Stimulated activated naive CD4-positive, alpha-beta T cell treated with Interleukin-2 at 50 U/mL for 16 hours (primary cell): ENCODE data around the gene PTPN14.

ENCODE experiments used
- DNase-seq: peaks from one replicate; lab custom pipeline; 2025; lab: John Stamatoyannopoulos, UW

Gene PTPN14

DNA sequence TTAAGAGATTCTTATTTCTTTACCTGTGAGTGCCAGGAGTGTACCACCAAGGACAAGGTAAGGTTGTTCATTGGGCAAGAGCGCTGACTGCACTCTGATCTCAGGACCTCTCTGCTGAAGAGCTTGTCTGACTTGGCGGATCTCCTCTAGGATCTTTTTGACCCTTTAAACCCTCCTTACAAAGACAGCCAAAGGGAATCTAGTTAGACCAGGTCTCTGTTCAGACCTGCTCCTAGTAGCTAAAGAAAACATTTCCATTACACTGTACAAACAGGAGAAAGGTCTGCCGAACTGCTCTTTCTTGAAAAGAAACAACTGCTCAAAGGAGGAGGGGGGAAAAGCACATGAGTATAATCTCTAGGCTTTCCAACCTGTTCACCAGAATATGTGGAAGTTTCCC, 221.2 kb downstream of the PTPN14 start:
- DNase-seq = no peak

DNA sequence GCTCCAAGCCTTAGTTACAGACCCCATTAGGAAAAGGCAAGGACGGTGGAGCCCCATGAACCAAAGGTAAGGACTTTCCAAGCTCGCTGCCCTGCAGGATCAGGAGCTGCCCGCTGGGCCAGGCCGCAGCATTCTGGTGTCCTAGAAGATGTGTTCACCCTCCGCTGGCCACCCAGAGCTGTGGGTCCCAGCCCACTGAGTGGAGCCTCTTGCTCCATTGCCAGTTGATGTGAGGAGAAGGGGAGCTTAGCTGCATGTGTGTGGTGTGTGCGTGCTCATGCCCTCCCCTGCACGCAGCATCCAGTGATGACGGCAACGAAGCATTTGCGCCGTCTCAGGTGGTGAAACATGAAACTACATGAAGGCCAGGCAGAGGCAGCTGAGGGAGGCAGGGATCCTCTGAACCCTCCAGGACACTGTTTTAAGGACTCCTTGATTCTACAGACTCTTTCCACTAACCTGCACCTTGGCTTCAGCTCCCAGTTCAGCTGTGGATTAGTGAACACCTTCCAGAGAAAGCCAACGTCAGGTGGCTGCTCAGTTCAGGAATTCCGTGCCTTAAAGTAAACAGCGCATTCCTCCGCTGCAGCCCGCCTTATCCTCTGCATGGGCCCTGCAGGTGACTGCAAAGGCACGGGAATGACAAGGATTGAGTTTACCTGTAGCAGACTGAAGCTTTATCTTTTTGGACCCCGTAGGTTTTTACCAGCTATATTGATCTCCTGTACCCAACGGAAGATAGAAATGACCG, 221.8 kb downstream of the PTPN14 start:
- DNase-seq = no peak

DNA sequence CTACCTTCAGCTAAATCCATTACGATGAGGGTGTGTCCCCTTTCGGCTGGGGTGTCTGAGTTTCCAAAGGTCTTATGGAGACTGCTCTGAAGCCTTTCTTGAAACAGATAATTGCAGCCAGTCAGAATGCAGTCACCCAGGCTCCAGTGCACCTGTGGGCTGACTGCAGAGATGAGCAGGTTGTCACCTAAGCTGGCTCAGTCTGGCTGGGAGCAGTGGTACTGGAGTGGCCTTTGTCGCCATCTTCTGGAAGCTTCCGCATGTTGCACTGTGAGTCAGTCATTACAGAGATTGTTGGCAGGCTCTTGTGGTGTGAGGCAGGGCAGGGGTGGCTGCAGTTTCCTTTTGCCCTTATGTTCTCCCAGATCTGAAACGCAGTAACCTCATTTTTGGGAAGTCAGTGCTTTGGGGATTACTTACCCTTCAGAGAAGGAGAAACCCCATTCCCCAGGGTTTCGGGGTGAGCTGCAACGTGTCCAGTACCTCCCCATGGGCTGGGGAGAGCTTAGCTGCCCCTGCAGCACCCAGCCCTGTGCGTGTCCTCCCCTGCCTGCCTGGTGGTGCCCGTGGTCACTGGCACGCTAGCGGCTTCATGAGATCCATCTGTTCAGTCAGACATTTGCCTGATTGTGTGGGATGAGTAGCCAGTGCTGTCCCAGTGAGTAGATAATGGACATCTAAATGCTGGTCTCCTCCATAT, 222.5 kb downstream of the PTPN14 start:
- peak; percentile 60 for DNase-seq

DNA sequence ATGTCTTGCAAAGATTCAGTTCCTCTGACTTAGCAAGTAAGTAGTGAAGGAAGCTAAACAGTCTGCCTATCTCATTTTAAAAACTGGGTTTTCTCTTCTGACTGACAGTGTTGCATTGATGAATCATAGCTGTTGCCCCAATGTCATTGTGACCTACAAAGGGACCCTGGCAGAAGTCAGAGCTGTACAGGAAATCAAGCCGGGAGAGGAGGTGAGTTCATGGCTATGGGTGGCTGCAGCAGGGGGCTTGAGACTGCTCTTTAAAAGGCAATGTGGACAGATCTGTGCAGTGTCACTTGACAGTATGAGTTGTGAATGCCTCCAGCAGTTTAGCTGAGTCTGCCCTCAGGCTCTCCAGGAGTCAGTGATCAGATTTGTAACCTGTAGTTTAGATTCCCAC, 223.9 kb downstream of the PTPN14 start:
- DNase-seq = no peak

DNA sequence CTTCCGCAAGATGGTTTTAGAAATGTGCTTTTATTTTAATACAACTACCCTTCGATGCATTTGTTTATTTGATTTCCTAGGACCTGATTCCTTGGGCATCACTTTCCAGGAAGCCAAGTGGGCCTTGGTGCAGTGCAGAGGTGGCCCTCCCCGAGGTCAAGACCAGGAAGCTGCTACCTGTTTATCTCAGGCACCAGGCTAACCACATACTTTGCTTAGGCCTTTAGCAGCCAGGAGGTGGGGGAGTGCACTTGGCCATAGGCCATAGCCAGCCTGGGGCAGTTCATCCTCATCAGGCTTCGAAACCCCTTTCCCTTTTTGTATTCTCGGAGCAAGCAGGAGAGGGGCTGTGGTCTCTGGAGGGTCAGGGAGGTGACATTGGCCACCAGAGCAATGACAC, 225.0 kb downstream of the PTPN14 start:
- DNase-seq = no peak

DNA sequence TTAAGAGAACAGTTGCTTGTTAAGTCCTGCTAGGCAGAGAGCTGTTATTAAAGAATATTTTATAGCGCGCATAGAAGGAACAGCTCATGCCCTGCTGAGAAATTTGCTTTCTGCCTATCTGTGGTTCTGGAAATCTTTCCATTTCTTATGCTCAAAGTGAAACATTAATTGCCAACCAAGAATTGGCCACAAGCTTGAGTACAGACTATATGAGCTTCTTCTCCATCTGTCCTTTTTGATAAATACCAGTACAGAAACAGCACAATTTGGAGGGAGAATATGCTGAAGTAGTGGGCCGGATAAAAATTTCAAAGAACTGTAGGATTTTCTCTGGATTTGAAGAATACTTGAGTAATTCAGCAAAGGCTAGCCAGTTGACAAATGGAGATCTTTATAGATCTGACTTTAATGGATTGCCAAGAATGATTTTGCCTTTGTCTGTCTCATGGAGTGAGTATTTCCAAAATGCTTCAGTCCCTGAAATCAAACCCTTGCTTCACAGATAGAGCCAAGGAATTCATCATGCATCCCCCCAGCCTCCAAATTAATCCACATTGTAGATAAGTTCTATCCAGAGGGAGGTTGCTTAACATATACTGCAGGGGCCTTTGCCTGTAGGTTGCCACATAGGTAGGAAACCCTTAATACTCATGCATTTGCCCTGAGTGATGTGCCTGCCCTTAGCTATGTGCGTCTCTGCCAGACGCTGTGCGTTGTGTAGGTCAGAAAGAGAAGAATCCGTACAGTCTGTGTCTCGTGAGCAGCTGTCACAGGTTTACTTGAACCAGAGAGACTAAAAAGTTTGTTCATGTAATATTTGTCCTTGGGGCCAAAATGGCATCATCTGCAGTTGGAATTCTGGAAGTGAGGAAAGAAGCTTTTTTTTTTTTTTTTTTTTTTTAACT, 226.3 kb downstream of the PTPN14 start:
- DNase-seq = no peak

DNA sequence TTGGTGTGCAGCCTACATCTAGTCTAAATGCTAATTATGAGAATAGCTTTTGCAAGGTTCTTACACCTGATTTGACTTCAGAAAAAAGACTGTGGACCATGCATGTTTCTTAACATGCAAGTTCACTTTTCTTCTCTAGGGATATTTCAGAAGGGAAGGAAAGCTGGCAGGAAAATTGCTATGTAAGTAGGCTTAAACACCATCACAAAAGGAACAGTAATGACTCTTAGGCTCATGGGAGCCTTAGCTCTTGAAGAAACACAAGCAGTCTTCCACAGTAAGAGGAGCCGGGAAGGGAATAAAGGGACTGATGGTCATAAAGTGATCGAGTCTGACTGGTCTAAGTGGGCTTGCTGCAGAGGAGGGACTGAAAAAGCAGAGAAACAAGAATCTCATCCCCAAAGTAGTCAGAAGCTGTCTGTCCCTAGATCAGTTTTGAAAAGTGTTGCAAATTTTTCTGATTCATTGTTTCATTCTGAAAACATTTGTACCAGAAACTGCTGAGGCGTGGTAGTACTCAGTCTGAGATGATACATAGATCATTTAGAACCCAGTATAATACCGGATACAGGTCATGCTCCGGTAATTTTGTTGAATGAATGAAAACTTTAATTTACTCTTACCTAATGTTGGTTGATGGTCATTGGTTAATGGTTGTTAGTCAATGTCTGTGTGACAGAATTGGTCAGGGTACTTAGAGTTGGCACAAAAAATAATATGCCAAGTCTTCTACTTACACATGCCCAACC, 229.5 kb downstream of the PTPN14 start:
- no peak for DNase-seq

DNA sequence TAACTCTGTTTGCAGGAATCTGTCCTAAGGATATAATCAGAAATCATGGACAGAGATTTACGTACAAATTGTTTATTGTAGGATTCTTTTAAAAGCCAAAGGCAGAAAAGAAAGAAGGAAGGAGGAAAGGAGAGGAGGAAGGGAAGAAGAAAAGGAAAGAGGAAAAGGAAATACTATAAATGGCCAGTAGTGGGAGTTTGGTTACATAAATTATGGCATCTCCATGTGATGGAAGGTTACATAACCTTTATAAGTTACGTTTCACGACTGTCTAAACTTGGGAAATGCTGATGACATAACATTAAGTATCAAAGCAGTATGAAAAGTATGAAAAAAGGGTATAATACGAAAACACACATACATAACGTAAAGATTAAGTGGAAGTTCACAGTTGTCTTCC, 231.5 kb downstream of the PTPN14 start:
- DNase-seq = no peak

DNA sequence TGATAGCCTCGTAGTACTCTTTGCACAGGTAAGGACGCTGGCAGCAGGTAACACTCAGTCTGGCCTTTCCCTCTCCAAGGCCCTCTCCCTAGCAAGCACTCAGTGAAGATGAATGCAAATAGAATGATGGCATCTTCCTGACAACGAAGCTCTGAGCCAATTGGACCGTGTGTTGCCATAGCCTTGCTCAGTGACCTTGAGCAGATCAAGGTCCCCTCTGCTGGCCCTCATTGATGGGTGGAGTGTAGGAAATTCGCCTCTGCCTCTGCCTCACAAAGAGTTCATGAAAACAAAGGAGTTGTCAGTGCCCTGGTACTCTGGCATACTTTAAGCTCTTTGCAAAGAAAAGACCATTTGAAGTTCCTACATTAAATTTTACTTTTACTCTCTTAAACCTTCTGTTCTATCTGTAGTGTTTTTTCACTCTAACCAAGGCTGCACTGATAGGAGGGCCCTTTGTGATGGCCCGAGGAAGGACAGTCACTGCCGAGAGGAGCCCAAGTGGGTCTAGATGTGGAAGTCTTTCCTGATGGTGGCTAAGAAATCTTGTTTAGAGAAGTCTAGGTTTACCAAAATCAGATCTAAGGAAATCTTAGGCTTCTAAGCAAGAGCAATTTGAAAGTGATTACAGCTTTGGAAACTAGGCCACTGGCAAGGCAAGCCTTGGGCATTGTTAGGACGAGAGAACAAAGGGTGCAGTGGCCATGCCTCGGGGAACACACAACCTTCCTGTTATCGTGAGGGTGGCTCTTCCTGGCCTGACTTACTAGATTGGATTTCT, 232.3 kb downstream of the PTPN14 start:
- no peak for DNase-seq

DNA sequence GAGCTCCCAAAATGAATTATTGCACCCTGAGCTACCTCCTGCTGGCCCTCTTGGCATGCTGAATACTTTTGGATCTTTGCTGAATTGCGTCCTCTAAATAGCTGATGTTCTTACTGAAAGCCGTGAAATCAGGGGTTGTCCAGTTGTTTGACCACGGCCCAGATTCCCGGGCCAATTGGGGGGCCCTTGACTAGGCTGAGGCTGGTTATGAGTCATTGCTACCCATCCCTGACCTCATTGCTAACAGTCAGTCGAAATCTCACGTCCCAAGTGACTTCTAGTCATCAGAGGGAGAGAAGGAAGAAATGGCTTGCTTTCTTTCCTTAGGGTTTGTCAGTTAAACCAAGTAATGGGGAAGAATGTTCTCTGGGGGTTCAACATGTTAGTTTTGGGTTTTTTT, 233.0 kb downstream of the PTPN14 start:
- no peak for DNase-seq

DNA sequence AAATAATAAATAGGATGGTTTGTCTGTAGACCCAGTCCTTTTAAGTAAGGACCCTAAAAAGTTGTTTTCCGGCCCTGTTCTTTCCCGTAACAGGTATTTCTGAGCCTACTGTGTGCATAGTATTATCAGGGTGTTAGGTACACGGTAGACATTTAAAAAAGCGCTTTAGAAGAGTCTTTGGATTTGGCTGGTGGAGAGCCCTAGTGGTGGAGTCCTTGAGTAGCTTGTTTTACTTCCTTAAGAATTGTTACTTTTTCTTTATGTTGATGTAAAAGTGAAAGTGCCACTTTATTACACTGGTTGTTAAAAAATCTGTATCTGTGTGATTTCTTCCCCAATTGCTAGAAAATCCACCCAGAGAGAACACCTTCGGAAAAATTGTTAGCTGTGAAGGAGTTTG, 233.7 kb downstream of the PTPN14 start:
- DNase-seq = no peak

DNA sequence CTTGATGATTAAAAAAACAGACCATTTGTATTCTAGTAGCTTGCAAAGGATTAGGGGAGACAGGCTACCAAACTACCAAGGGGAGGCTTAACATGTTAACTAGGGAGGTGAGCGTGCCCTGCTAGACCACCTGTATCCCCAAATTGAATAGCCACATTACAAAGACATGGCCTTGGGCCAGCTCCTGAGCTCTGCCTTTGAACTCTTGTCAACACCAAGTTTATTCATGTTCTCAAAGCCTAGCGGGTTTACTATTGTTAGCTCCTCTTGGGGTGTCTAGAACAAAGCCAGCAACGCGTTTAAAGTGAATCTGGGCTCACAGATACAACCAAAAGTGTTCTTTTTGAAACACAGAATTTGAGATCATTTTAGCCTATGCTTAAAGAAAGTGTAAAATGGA, 234.1 kb downstream of the PTPN14 start:
- no peak for DNase-seq

DNA sequence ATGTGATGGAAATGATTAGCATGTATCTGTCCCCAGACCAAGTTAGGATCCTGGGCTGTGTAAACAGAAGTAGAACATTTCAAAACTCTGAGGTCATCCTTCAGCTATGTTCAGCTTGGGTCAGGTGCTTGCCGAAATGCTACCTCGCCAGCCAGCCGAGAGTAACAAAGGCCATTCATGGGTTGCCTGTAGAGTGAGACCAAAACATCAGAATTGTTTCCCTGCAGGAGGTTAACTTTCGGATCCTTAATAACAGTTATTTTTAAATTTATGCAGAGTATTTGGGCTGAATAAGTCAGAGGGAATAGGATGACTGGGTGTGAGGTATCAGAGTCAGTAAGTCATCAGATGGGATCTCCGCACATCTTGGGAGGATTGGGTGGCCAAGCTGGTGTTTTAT, 234.8 kb downstream of the PTPN14 start:
- no peak for DNase-seq

DNA sequence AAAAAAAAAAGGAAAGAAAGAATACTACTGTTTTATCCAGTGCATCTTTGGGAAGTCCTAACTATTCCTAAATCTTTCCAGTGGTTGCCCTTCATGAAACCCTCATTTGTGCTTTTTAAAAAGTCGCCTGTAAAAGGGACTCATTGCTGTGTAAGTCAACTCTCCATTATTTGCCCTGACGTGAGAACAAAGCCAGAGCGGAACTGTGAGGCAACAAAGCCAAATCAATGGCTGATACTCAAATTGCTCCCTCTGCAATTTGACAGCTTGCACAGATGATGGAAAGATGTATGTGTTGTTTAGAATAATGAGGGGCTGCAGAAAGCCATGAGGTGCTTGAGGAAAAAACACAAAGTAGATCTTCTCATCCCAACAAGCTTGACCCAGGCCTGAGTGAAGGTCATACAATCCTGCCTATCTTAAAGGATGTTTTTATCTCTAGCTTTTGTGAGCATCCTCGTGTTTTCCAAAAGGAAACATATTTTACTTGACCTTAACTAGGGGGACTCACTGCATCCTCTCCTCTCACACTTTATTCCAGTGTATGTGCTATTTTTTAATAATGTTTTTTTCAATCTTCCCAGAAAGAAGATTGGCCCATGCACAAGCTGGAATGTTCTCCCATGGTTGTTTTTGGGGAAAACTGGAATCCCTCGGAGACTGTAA, 237.1 kb downstream of the PTPN14 start:
- DNase-seq = no peak

DNA sequence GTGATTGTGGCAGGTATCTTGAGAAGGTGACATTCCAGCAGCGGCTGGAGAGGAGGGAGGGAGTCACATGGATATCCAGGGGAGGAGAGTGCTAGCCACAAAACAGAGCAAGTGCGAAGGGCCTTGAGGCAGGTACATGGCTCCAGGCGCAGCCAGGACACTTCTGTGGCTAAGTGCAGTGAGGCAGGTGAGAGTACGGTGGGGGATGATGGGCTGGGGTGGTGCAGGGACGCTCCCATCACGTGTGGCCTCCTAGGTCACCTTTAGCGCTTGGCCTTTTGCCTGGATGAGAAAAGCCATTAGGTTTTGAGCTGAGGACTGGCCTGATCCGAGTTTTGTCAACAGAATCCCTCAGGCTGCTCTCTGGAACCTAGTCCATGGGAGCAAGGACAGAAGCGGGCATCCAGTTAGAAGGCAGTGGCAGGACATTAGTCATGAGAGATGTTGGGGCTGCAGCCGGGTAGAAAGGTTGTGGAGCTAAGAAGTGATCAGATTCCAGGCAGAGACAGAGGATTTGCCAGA, 238.8 kb downstream of the PTPN14 start:
- DNase-seq = no peak

DNA sequence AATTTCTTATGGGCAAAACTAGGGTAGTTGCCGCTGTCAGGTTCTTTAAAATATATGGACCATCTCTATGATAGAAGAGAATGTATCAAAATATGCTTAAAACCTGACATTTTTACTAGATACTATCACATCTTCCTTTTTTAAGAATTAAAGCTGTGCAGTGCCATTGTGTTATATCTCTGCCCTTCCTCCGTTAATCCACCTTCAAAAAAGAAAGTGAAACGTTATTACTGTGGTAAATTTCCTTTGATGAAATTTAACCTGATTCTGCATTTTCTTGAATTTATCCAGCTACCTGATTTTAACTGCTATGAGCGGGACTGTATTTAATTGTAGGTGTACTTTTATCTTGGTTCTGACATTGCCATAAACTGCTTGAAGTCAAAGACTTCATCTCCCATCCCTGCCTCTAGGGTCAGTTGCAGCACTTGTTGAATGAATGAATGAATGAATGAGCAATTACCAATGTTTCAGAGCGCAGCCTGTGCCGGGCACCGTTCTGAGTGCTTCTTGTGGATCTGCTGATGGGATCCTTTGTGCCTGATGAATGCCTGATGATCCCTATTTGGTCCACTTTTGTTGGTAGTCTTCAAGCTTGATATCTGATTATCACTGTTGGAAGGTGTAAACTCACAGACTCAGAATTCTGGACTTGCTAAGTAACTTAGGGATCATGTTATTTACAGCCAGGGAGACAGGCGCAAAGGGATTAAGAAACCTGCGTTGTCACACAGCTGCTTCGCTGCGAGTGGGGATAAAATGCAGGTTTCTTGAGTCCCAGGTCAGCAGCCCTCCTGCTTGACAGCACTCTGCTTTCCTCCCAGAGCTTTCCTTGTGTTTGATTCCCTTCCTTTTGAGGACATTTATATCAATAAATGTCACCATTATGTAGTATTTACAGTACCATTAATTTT, 240.4 kb downstream of the PTPN14 start:
- DNase-seq = no peak

DNA sequence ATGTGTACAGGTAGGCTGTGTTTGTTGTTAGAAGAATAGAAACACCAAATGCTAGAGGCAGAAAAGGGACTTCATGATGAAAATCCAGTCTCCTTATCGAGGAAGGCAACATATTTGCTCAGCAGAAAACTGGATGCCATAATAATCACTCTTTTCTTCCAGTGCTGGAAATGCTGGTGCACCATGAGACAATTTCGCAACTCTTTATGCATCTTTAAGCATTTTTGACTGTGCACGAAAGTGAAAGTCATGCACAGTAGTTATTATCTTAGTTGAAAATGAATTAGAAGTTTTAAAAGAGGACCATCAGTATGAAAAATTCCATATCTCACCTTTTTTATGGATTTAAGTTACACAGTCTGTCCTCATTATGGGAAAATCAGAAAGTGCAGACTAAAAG, 241.4 kb downstream of the PTPN14 start:
- DNase-seq = no peak

DNA sequence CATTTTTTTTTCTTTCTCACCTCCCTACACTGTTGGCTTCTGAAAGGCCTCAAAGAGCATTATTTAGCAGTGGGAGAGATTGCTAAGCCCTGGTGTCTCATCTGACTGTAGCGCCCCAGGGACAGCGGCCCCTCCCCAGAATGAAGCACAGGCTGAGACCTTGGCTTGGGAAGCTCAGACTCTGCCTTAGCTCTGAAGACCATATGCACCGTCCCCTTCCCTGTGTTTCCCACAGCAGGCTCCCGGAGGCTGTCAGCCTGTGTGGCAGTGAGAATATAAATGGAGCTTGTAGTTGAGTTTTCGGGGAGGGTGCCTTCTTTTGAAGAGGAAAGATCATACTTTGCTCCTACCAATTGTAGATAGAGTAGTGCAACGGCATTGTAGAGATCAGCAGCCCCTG, 245.1 kb downstream of the PTPN14 start:
- no peak for DNase-seq

DNA sequence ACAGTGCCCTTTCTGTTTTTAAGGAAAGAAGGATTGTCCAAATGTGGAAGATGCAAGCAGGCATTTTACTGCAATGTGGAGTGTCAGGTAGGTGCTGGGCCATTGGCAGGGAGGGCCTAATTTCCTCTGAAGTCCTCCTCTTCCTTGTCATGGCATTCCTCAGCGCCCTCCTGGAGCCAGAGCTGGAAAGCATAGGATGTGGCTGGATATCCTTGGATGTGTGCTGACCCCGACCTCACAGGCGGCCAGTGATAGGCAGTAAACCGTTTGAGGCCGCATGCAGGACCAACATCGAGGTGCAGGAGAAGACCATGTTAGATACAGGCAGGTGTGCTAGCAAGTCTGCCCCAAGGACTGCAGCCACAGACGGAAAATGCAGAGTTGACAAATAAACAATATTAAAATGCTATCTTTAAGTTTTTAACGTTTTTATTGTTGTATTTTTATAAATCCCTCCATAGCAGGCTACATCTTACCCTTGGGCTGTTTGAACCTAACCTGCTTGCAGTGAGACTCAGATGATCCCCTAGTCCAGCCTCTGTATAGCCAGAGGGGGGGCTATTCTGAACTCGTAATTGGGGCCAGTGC, 246.1 kb downstream of the PTPN14 start:
- DNase-seq = no peak
